ENCODE results near the gene OCA2.

DNA sequence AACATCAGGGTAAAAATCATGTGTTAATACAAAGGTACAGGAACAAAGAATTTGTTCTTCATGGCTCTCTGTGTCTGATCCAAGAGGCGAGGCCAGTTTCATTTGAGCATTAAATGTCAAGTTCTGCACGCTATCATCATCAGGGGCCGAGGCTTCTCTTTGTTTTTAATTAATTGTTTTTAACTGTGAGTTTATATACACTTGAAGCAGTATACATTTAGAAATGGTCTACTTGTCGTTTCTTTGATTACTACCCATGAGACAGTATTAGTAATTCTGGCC, 21.2 kb upstream of the OCA2 start:
- TF ChIP-seq POLR2A (IDR thresholded peaks at IDR 0.05) = no peak
- TF ChIP-seq, protein P1, sequence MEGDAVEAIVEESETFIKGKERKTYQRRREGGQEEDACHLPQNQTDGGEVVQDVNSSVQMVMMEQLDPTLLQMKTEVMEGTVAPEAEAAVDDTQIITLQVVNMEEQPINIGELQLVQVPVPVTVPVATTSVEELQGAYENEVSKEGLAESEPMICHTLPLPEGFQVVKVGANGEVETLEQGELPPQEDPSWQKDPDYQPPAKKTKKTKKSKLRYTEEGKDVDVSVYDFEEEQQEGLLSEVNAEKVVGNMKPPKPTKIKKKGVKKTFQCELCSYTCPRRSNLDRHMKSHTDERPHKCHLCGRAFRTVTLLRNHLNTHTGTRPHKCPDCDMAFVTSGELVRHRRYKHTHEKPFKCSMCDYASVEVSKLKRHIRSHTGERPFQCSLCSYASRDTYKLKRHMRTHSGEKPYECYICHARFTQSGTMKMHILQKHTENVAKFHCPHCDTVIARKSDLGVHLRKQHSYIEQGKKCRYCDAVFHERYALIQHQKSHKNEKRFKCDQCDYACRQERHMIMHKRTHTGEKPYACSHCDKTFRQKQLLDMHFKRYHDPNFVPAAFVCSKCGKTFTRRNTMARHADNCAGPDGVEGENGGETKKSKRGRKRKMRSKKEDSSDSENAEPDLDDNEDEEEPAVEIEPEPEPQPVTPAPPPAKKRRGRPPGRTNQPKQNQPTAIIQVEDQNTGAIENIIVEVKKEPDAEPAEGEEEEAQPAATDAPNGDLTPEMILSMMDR (IDR thresholded peaks at IDR 0.05) = no peak

Data from heart left ventricle (tissue), 13 donors.